Measurements from ENCODE around the gene AP2B1.

The AP2B1 gene

GRCh38 chr17:35774499-35774898 is 187.4 kb downstream of the AP2B1 start:
- Histone ChIP-seq H3K4me2 (ENCODE audit: low read depth, low read length, poor library complexity, severe bottlenecking) (no peak overlapping the region), H3K4me3 (ENCODE audit: insufficient read depth, low read length, poor library complexity, severe bottlenecking) (no peak overlapping the region), H3K9me3 (ENCODE audit: insufficient read depth, low read length) (no peaks in the 10 kb centered on the region), H3K36me3 (ENCODE audit: low read length) (no peaks in the 10 kb centered on the region), H3K79me2 (ENCODE audit: insufficient read depth, low read length) (no peaks in the 10 kb centered on the region), H3F3A (ENCODE audit: insufficient read depth) (no peaks in the 10 kb centered on the region), H3K9ac (ENCODE audit: low read length) (no peak overlapping the region), H3K27ac (ENCODE audit: low read depth, low read length) (no peak overlapping the region), H3K27me3 (ENCODE audit: low read length) (no peaks in the 10 kb centered on the region), H4K20me1 (ENCODE audit: low read depth, low read length) (no peaks in the 10 kb centered on the region), H2AFZ (ENCODE audit: low read depth, low read length, severe bottlenecking) (no peak overlapping the region), H3K9me2 (replicated peaks; ENCODE audit: insufficient read depth, low read length) (no peaks in the 10 kb centered on the region)
- TF ChIP-seq, protein P1, sequence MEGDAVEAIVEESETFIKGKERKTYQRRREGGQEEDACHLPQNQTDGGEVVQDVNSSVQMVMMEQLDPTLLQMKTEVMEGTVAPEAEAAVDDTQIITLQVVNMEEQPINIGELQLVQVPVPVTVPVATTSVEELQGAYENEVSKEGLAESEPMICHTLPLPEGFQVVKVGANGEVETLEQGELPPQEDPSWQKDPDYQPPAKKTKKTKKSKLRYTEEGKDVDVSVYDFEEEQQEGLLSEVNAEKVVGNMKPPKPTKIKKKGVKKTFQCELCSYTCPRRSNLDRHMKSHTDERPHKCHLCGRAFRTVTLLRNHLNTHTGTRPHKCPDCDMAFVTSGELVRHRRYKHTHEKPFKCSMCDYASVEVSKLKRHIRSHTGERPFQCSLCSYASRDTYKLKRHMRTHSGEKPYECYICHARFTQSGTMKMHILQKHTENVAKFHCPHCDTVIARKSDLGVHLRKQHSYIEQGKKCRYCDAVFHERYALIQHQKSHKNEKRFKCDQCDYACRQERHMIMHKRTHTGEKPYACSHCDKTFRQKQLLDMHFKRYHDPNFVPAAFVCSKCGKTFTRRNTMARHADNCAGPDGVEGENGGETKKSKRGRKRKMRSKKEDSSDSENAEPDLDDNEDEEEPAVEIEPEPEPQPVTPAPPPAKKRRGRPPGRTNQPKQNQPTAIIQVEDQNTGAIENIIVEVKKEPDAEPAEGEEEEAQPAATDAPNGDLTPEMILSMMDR (IDR thresholded peaks at IDR 0.05; ENCODE audit: insufficient read depth, low read length, poor library complexity, severe bottlenecking) = no peak

GRCh38 chr17:35775039-35775438 is 187.9 kb downstream of the AP2B1 start:
- H3F3A ChIP-seq (ENCODE audit: insufficient read depth) = no peaks in the 10 kb centered on the region
- TF ChIP-seq, protein P1 (IDR thresholded peaks at IDR 0.05; ENCODE audit: insufficient read depth, low read length, poor library complexity, severe bottlenecking) = no peak
- no peak for TF ChIP-seq EZH2phosphoT487 (conservative IDR thresholded peaks at IDR 0.05; ENCODE audit: low read length)
- no peak overlapping the region for H3K27ac ChIP-seq (ENCODE audit: low read depth, low read length)
- no peaks in the 10 kb centered on the region for H3K27me3 ChIP-seq (ENCODE audit: low read length)
- no peaks in the 10 kb centered on the region for H3K79me2 ChIP-seq (ENCODE audit: insufficient read depth, low read length)
- no peak overlapping the region for H3K9ac ChIP-seq (ENCODE audit: low read length)
- no peak overlapping the region for H3K4me2 ChIP-seq (ENCODE audit: low read depth, low read length, poor library complexity, severe bottlenecking)
- H3K4me3 ChIP-seq (ENCODE audit: insufficient read depth, low read length, poor library complexity, severe bottlenecking) = no peak overlapping the region
- H2AFZ ChIP-seq (ENCODE audit: low read depth, low read length, severe bottlenecking) = no peak overlapping the region
- no peaks in the 10 kb centered on the region for H3K9me3 ChIP-seq (ENCODE audit: insufficient read depth, low read length)
- H3K9me2 ChIP-seq (replicated peaks; ENCODE audit: insufficient read depth, low read length) = no peaks in the 10 kb centered on the region
- H3K36me3 ChIP-seq (ENCODE audit: low read length) = no peaks in the 10 kb centered on the region
- no peaks in the 10 kb centered on the region for H4K20me1 ChIP-seq (ENCODE audit: low read depth, low read length)

GRCh38 chr17:35775583-35775982 is 188.5 kb downstream of the AP2B1 start:
- H3K4me2 ChIP-seq (ENCODE audit: low read depth, low read length, poor library complexity, severe bottlenecking) = no peak overlapping the region
- no peaks in the 10 kb centered on the region for H3K27me3 ChIP-seq (ENCODE audit: low read length)
- no peak overlapping the region for H2AFZ ChIP-seq (ENCODE audit: low read depth, low read length, severe bottlenecking)
- no peak overlapping the region for H3K27ac ChIP-seq (ENCODE audit: low read depth, low read length)
- H3F3A ChIP-seq (ENCODE audit: insufficient read depth) = no peaks in the 10 kb centered on the region
- H3K4me3 ChIP-seq (ENCODE audit: insufficient read depth, low read length, poor library complexity, severe bottlenecking) = no peak overlapping the region
- H3K36me3 ChIP-seq (ENCODE audit: low read length) = no peaks in the 10 kb centered on the region
- no peak overlapping the region for H3K9ac ChIP-seq (ENCODE audit: low read length)
- no peaks in the 10 kb centered on the region for H3K79me2 ChIP-seq (ENCODE audit: insufficient read depth, low read length)
- no peaks in the 10 kb centered on the region for H3K9me2 ChIP-seq (replicated peaks; ENCODE audit: insufficient read depth, low read length)
- H4K20me1 ChIP-seq (ENCODE audit: low read depth, low read length) = no peaks in the 10 kb centered on the region
- H3K9me3 ChIP-seq (ENCODE audit: insufficient read depth, low read length) = no peaks in the 10 kb centered on the region
- TF ChIP-seq, protein P1 (IDR thresholded peaks at IDR 0.05; ENCODE audit: insufficient read depth, low read length, poor library complexity, severe bottlenecking) = no peak
- no peak for TF ChIP-seq EZH2phosphoT487 (conservative IDR thresholded peaks at IDR 0.05; ENCODE audit: low read length)

Data from SU-DHL-6 (cell line).